ENCODE data around the gene KDM4B. TPM values are rescaled to one million over a fixed set of nuclear protein-coding genes. Genes with fewer than 3 reads are reported as not detected.

The KDM4B gene
- total and polyA plus RNA-seq, 4 donors: 3.2 to 19.7 (median 12.9) TPM

DNA sequence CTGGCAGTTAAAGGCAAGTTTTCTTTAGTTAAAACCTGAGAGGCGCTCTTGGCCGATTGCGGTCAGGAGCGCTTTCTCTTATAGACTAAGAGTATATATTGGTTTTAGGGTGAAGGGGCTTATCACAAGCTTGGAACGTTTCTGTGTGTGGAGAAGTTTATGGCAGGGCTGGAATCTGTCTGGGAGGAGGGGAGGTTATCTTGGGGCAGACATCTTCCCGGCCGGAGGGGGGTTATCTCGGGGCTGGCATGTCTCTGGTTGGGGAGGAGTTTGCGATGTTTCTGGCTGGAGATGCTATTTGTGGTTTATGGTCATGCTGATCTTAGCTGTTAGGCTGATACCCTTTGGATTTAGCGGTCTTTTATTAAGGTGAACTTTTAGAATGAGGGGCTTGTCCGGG lies 18.3 kb downstream of the KDM4B start:
- no peak for DNase-seq (ENCODE audit: low spot score)
- Histone ChIP-seq H3K36me3 (ENCODE audit: control insufficient read depth in 4 of 4, insufficient read depth in 3 of 4, low read depth in 1 of 4, low read length in 3 of 4) (peaks cover 0 to 7% (median 0%) of the 10 kb centered on the region in 4 donors), H3K4me3 (ENCODE audit: low read depth in 1 of 3, low read length in 3 of 3) (no peak overlapping the region), H3K9me3 (ENCODE audit: control insufficient read depth in 4 of 4, low read length in 3 of 4) (no peaks in the 10 kb centered on the region), H3K4me1 (ENCODE audit: control insufficient read depth in 4 of 4, insufficient read depth in 4 of 4, low read length in 3 of 4) (peaks cover 7 to 19% (median 12%) of the 10 kb centered on the region in 4 donors), H3K27me3 (ENCODE audit: control insufficient read depth in 4 of 4, insufficient read depth in 4 of 4, low read length in 3 of 4) (no peaks in the 10 kb centered on the region), H3K27ac (ENCODE audit: low read depth in 1 of 2, low read length in 2 of 2) (no peak overlapping the region), H3K9ac (ENCODE audit: low read depth in 1 of 2, low read length in 2 of 2) (no peak overlapping the region)
- WGBS: 72% methylated on average over 11 of the region's 11 CpGs
- TF ChIP-seq, protein P1, sequence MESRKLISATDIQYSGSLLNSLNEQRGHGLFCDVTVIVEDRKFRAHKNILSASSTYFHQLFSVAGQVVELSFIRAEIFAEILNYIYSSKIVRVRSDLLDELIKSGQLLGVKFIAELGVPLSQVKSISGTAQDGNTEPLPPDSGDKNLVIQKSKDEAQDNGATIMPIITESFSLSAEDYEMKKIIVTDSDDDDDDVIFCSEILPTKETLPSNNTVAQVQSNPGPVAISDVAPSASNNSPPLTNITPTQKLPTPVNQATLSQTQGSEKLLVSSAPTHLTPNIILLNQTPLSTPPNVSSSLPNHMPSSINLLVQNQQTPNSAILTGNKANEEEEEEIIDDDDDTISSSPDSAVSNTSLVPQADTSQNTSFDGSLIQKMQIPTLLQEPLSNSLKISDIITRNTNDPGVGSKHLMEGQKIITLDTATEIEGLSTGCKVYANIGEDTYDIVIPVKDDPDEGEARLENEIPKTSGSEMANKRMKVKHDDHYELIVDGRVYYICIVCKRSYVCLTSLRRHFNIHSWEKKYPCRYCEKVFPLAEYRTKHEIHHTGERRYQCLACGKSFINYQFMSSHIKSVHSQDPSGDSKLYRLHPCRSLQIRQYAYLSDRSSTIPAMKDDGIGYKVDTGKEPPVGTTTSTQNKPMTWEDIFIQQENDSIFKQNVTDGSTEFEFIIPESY (IDR thresholded peaks at IDR 0.05): no peak
- TF ChIP-seq NR2F2 (IDR thresholded peaks at IDR 0.05) (no peak), EGR1 (IDR thresholded peaks at IDR 0.05; ENCODE audit: low read depth in 2 of 2) (no peak), FOXA1 (IDR thresholded peaks at IDR 0.05) (no peak), RXRA (IDR thresholded peaks at IDR 0.05) (no peak), HNF4A (conservative IDR thresholded peaks at IDR 0.05) (no peak), GABPA (IDR thresholded peaks at IDR 0.05 in 1 of 2, conservative IDR thresholded peaks at IDR 0.05 in 1 of 2) (no peak), JUND (IDR thresholded peaks at IDR 0.05) (no peak), TAF1 (conservative IDR thresholded peaks at IDR 0.05) (no peak), RAD21 (IDR thresholded peaks at IDR 0.05) (no peak), SP1 (IDR thresholded peaks at IDR 0.05) (no peak), HNF4G (IDR thresholded peaks at IDR 0.05) (no peak), YY1 (IDR thresholded peaks at IDR 0.05) (no peak)
- TF ChIP-seq, protein P2, sequence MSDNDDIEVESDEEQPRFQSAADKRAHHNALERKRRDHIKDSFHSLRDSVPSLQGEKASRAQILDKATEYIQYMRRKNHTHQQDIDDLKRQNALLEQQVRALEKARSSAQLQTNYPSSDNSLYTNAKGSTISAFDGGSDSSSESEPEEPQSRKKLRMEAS (IDR thresholded peaks at IDR 0.05): no peak
- TF ChIP-seq, protein P3, sequence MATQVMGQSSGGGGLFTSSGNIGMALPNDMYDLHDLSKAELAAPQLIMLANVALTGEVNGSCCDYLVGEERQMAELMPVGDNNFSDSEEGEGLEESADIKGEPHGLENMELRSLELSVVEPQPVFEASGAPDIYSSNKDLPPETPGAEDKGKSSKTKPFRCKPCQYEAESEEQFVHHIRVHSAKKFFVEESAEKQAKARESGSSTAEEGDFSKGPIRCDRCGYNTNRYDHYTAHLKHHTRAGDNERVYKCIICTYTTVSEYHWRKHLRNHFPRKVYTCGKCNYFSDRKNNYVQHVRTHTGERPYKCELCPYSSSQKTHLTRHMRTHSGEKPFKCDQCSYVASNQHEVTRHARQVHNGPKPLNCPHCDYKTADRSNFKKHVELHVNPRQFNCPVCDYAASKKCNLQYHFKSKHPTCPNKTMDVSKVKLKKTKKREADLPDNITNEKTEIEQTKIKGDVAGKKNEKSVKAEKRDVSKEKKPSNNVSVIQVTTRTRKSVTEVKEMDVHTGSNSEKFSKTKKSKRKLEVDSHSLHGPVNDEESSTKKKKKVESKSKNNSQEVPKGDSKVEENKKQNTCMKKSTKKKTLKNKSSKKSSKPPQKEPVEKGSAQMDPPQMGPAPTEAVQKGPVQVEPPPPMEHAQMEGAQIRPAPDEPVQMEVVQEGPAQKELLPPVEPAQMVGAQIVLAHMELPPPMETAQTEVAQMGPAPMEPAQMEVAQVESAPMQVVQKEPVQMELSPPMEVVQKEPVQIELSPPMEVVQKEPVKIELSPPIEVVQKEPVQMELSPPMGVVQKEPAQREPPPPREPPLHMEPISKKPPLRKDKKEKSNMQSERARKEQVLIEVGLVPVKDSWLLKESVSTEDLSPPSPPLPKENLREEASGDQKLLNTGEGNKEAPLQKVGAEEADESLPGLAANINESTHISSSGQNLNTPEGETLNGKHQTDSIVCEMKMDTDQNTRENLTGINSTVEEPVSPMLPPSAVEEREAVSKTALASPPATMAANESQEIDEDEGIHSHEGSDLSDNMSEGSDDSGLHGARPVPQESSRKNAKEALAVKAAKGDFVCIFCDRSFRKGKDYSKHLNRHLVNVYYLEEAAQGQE (IDR thresholded peaks at IDR 0.05): no peak
- TF ChIP-seq, protein P4, sequence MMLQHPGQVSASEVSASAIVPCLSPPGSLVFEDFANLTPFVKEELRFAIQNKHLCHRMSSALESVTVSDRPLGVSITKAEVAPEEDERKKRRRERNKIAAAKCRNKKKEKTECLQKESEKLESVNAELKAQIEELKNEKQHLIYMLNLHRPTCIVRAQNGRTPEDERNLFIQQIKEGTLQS (IDR thresholded peaks at IDR 0.05): no peak
- TF ChIP-seq, protein P5, sequence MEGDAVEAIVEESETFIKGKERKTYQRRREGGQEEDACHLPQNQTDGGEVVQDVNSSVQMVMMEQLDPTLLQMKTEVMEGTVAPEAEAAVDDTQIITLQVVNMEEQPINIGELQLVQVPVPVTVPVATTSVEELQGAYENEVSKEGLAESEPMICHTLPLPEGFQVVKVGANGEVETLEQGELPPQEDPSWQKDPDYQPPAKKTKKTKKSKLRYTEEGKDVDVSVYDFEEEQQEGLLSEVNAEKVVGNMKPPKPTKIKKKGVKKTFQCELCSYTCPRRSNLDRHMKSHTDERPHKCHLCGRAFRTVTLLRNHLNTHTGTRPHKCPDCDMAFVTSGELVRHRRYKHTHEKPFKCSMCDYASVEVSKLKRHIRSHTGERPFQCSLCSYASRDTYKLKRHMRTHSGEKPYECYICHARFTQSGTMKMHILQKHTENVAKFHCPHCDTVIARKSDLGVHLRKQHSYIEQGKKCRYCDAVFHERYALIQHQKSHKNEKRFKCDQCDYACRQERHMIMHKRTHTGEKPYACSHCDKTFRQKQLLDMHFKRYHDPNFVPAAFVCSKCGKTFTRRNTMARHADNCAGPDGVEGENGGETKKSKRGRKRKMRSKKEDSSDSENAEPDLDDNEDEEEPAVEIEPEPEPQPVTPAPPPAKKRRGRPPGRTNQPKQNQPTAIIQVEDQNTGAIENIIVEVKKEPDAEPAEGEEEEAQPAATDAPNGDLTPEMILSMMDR (IDR thresholded peaks at IDR 0.05; ENCODE audit: low read depth, low read length, missing input control): no peak
